ENCODE results near the gene ARL6IP4.

Gene ARL6IP4

GRCh38 chr12:122949405-122949804, 31.1 kb upstream of the ARL6IP4 start:
- TF ChIP-seq CTCF (IDR thresholded peaks at IDR 0.05; ENCODE audit: control insufficient read depth, extremely low read depth, insufficient read depth) = no peak
- no peak overlapping the region for H3K4me3 ChIP-seq (ENCODE audit: low read depth, low read length)
- no peak for DNase-seq (ENCODE audit: low read depth)

- no peak for DNase-seq (ENCODE audit: low read depth)
- H3K4me3 ChIP-seq (ENCODE audit: low read depth, low read length) = no peak overlapping the region
- TF ChIP-seq CTCF (IDR thresholded peaks at IDR 0.05; ENCODE audit: control insufficient read depth, extremely low read depth, insufficient read depth) = no peak
Observed at GRCh38 chr12:122949816-122950675, 30.4 kb upstream of the ARL6IP4 start.

- no peak overlapping the region for H3K4me3 ChIP-seq (ENCODE audit: low read depth, low read length)
- no peak for DNase-seq (ENCODE audit: low read depth)
- no peak for TF ChIP-seq CTCF (IDR thresholded peaks at IDR 0.05; ENCODE audit: control insufficient read depth, extremely low read depth, insufficient read depth)
Observed at GRCh38 chr12:122951406-122951805, 29.1 kb upstream of the ARL6IP4 start.

GRCh38 chr12:122951979-122952892, 28.2 kb upstream of the ARL6IP4 start:
- DNase-seq (ENCODE audit: low read depth) = peak; percentile 26
- TF ChIP-seq CTCF (IDR thresholded peaks at IDR 0.05; ENCODE audit: control insufficient read depth, extremely low read depth, insufficient read depth) = peak; percentile 98
- no peak overlapping the region for H3K4me3 ChIP-seq (ENCODE audit: low read depth, low read length)

GRCh38 chr12:122955156-122955555, 25.3 kb upstream of the ARL6IP4 start:
- H3K4me3 ChIP-seq (ENCODE audit: low read depth, low read length) = no peak overlapping the region
- TF ChIP-seq CTCF (IDR thresholded peaks at IDR 0.05; ENCODE audit: control insufficient read depth, extremely low read depth, insufficient read depth) = no peak
- no peak for DNase-seq (ENCODE audit: low read depth)

- H3K4me3 ChIP-seq (ENCODE audit: low read depth, low read length) = no peak overlapping the region
- DNase-seq (ENCODE audit: low read depth) = no peak
- TF ChIP-seq CTCF (IDR thresholded peaks at IDR 0.05; ENCODE audit: control insufficient read depth, extremely low read depth, insufficient read depth) = no peak
Observed at GRCh38 chr12:122956035-122956434, 24.4 kb upstream of the ARL6IP4 start.

All from LNCaP clone FGC (cell line).